ENCODE data around the gene KRT32.

GRCh38 chr17:41448506-41448905 is 18.7 kb downstream of the KRT32 start:
- TF ChIP-seq POLR2A (IDR thresholded peaks at IDR 0.05), result no peak
- TF ChIP-seq, protein P1, sequence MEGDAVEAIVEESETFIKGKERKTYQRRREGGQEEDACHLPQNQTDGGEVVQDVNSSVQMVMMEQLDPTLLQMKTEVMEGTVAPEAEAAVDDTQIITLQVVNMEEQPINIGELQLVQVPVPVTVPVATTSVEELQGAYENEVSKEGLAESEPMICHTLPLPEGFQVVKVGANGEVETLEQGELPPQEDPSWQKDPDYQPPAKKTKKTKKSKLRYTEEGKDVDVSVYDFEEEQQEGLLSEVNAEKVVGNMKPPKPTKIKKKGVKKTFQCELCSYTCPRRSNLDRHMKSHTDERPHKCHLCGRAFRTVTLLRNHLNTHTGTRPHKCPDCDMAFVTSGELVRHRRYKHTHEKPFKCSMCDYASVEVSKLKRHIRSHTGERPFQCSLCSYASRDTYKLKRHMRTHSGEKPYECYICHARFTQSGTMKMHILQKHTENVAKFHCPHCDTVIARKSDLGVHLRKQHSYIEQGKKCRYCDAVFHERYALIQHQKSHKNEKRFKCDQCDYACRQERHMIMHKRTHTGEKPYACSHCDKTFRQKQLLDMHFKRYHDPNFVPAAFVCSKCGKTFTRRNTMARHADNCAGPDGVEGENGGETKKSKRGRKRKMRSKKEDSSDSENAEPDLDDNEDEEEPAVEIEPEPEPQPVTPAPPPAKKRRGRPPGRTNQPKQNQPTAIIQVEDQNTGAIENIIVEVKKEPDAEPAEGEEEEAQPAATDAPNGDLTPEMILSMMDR (IDR thresholded peaks at IDR 0.05), result no peak
